Ishikawa (cell line): ENCODE results near the gene REEP5.

ENCODE experiments used
- CREB1 ChIP-seq: IDR thresholded peaks from 2 replicates; pipeline ENCODE4 v1.6.1; 2012; ENCODE audit warnings: low read depth
- MAX ChIP-seq: IDR thresholded peaks from 2 replicates; pipeline ENCODE4 v1.6.1; 2012
- TAF1 ChIP-seq: IDR thresholded peaks from 2 replicates; pipeline ENCODE4 v1.6.1; 2012; ENCODE audit warnings: low read depth, mild to moderate bottlenecking
- ZBTB7A ChIP-seq: IDR thresholded peaks from 2 replicates; pipeline ENCODE4 v1.6.1; 2012; ENCODE audit warnings: low read depth

- no peak; the same call in 1 of the 2 replicates for TF ChIP-seq ZBTB7A
- TF ChIP-seq TAF1, result 0 out of 2 replicates have a peak, but pooled peaks have one; percentile 46
- TF ChIP-seq MAX, result peak; percentile 44; the same call in 1 of the 2 replicates
- no peak for TF ChIP-seq CREB1
These were observed 798 bp downstream of the REEP5 start for GRCh38 chr5:112921026-112921832.
